HUES48 (cell line): Measurements from ENCODE around the gene NELFA.

Experiments
- H3K27ac ChIP-seq: one replicate; pipeline ENCODE4 v1.7.0; 2013; ENCODE audit warnings: low read depth, low read length, inconsistent platforms
- H3K27me3 ChIP-seq: 2 replicates; pipeline ENCODE4 v1.6.1; 2013; ENCODE audit warnings: mild to moderate bottlenecking, low read length; ENCODE audit not compliant: control insufficient read depth, insufficient read depth
- H3K36me3 ChIP-seq: 2 replicates; pipeline ENCODE4 v1.6.1; 2013; ENCODE audit warnings: low read length; ENCODE audit not compliant: control insufficient read depth, insufficient read depth
- H3K4me1 ChIP-seq: 2 replicates; pipeline ENCODE4 v1.6.1; 2013; ENCODE audit warnings: mild to moderate bottlenecking, low read length; ENCODE audit not compliant: control insufficient read depth, insufficient read depth
- H3K4me3 ChIP-seq: 2 replicates; pipeline ENCODE4 v1.5.1; 2013; ENCODE audit warnings: mild to moderate bottlenecking, low read depth, low read length
- H3K9ac ChIP-seq: 2 replicates; pipeline ENCODE4 v1.6.1; 2013; ENCODE audit warnings: mild to moderate bottlenecking, low read depth, low read length, moderate library complexity
- H3K9me3 ChIP-seq: 2 replicates; pipeline ENCODE4 v1.6.1; 2013; ENCODE audit warnings: low read length; ENCODE audit not compliant: control insufficient read depth, insufficient read depth

Gene NELFA

DNA sequence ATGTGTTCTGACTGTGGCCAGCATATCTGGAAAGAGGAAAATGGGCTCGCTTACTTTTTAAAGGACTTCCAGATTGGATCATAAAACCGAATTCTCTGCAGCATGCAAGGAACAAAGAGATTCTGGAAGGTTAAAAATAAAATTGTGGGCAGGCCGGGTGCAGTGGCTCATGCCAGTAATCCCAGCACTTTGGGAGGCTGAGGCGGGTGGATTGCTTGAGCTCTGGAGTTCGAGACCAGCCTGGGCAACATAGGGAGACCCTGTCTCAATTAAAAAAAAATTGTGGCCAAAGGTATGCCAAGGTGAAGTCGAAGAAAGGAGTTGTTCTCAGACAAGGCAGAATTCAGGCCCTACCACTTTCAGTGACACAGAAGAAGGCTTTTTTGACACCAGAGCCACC lies 37.8 kb downstream of the NELFA start:
- Histone ChIP-seq H3K9ac (no peak overlapping the region), H3K27ac (no peak overlapping the region), H3K4me1 (no peaks in the 10 kb centered on the region), H3K9me3 (no peaks in the 10 kb centered on the region), H3K27me3 (no peaks in the 10 kb centered on the region), H3K36me3 (peaks cover 74% of the 10 kb centered on the region), H3K4me3 (no peak overlapping the region)

DNA sequence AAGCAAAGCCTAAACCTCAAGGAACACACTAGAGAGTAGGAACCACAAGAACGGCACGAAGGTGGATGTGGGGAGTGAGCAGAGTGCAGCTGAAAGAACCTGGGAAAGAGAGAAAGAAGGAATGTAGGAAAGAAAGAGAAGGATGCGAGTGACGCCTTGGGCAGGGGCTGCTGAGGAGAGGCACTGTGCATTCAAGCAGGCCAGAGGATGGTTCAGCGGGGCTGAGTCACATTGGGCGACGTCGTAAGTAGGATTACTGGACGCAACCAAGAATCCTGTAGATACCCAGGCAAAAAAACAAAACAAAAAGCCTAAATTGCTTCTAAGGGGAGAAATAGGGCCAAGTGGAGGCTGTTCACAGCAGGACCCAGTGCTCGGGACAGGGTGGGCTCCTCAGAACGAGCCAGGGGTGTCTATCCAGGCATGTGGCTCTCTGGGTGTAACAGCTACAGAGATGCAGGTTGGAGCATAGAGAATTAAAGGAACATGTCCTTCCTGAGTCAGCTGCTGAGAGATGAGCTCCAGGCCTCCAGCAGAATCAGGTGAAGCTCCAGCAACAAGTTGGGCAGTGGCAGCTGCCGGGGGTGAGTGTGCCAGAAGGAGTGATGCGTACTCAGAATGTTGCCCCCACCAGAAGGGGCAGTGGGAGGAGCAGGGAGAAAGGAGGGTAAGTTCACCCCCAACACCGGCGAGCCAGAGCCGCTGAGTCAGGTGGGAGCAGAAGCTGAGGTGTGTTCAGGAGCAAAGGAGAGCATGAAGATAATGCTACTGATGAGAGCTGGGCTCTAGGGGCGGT lies 38.6 kb downstream of the NELFA start:
- Histone ChIP-seq H3K4me3 (no peak overlapping the region), H3K27ac (no peak overlapping the region), H3K27me3 (no peaks in the 10 kb centered on the region), H3K4me1 (no peaks in the 10 kb centered on the region), H3K9me3 (no peaks in the 10 kb centered on the region), H3K9ac (no peak overlapping the region), H3K36me3 (peaks cover 74% of the 10 kb centered on the region)

DNA sequence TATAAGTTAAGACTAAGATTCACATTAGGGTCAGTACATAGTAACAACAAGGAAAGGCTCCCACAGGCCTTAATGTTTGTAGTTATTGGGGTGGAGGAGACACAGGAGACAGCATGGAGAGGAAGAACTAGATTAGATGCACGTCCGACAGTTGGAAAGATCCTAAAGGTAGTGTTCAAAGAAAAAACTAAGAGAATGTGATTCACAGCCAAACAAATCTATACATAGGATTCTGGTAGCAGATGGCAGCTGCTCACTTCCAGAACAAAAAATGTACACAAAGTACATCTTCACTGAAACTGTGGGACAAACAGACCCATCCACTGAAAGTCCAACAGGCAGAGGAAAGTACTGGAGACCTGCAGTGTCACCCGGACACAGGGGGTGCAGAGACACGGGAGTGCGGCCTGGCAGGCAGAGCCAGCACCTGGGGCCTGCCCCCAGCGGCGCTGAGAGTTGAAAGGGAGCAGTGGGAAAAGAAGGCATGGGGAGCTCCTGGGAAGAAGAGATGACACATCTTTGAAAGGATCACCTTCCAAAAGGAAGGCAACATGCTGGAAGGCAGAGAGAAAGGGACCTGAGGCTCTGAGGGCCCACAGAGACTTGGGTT lies 40.0 kb downstream of the NELFA start:
- Histone ChIP-seq H3K36me3 (peaks cover 71% of the 10 kb centered on the region), H3K4me3 (no peak overlapping the region), H3K9ac (no peak overlapping the region), H3K27ac (no peak overlapping the region), H3K4me1 (0 out of 2 replicates have a peak, but pooled peaks cover 4% of the 10 kb centered on the region), H3K9me3 (no peaks in the 10 kb centered on the region), H3K27me3 (no peaks in the 10 kb centered on the region)

DNA sequence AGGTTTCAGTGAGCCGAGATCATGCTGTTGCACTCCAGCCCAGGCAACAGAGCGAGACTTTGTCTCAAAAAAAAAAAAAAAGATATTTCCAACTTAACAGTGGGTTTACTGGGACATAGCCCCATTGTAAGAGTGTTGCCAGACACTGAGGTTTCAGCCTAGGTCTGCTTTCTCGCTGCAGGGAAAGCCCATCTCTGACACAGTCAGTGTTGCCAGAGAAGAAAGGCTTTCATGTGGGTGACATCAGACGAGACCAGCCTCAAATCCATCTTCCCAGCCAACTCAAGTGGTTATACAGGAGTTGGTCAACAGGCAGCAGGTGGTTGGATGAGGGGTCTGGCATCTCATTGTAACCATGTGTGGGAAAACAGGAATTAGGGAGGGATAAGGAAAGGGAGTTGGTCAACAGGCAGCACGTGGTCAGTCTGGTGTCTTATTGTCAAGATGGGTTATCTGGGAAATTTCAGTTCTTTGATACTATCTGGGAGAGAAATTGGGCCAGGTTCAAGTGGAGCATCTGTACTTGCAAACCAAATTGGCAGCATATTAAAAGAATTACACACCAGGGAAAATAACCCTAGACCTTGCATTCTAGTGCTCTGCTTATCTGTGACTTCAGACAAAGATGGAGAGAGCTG lies 41.1 kb downstream of the NELFA start:
- Histone ChIP-seq H3K9me3 (no peaks in the 10 kb centered on the region), H3K27ac (no peak overlapping the region), H3K36me3 (peaks cover 75% of the 10 kb centered on the region), H3K4me3 (no peak overlapping the region), H3K9ac (no peak overlapping the region), H3K4me1 (0 out of 2 replicates have a peak, but pooled peaks cover 4% of the 10 kb centered on the region), H3K27me3 (no peaks in the 10 kb centered on the region)

DNA sequence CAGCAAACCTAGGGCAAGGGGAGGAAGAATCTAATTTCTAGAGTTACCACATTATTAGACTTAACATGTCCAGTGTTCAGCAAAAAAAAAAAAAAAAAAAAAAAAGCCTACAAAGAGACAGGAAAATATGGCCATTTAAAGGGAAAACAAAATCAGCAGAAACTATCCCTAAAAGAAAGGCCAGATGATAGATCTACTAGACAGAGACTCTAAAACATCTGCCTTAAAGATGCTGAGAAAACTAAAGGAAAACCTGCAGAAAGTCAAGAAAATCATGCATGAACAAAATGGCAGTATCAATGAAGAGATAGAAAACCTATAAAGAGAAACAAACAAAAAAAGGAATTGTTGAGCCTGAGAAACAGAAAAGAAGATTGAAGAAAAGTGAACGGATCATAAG lies 43.8 kb downstream of the NELFA start:
- H3K36me3 ChIP-seq = peaks cover 80% of the 10 kb centered on the region
- 0 out of 2 replicates have a peak, but pooled peaks cover 4% of the 10 kb centered on the region for H3K4me1 ChIP-seq
- H3K27me3 ChIP-seq = no peaks in the 10 kb centered on the region
- H3K9me3 ChIP-seq = no peaks in the 10 kb centered on the region
- no peak overlapping the region for H3K4me3 ChIP-seq
- no peak overlapping the region for H3K9ac ChIP-seq
- H3K27ac ChIP-seq = no peak overlapping the region

DNA sequence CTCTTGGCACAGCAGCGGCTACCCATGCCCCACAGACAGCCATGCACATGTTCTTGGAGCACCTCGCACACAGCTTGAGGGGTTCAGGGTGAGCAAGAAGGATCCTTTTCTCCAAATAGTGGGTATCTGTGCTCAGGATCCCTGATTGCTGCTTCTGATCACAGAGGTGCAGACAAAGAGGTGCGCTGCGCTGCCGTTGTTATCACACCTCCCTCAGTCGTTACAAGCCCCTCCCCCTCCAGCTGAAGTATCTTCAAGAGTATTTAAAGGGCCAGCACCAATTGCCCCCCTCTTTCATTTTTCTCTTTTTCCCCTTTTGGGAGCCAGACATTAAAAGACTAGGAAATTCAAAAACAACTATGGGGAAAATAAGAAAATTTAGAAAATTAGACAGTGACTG lies 44.3 kb downstream of the NELFA start:
- no peak overlapping the region for H3K9ac ChIP-seq
- peaks cover 80% of the 10 kb centered on the region for H3K36me3 ChIP-seq
- H3K4me3 ChIP-seq = no peak overlapping the region
- H3K4me1 ChIP-seq = 0 out of 2 replicates have a peak, but pooled peaks cover 4% of the 10 kb centered on the region
- no peaks in the 10 kb centered on the region for H3K27me3 ChIP-seq
- H3K9me3 ChIP-seq = no peaks in the 10 kb centered on the region
- no peak overlapping the region for H3K27ac ChIP-seq

DNA sequence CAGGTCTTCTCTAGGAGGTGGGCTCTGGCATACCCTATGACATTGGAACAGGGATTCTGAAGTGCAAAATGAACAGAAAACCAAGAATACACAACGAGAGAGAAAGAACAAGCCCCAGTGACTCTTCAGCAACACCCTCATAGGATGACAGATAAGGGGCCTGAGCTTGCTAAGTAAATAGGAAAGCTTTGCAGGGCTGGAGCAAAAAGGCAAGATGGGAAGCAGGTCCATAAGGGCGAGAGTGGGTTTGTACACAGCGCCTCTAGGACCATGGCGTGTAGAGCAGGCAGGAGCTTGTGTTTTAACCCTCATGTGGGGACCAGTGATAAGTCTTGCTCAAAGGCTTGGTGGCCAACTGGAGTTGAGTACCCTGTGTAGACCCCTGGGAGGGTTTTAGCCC lies 45.8 kb downstream of the NELFA start:
- 0 out of 2 replicates have a peak, but pooled peaks cover 4% of the 10 kb centered on the region for H3K4me1 ChIP-seq
- no peak overlapping the region for H3K27ac ChIP-seq
- no peaks in the 10 kb centered on the region for H3K9me3 ChIP-seq
- H3K36me3 ChIP-seq = peaks cover 83% of the 10 kb centered on the region
- H3K4me3 ChIP-seq = no peak overlapping the region
- no peaks in the 10 kb centered on the region for H3K27me3 ChIP-seq
- no peak overlapping the region for H3K9ac ChIP-seq

DNA sequence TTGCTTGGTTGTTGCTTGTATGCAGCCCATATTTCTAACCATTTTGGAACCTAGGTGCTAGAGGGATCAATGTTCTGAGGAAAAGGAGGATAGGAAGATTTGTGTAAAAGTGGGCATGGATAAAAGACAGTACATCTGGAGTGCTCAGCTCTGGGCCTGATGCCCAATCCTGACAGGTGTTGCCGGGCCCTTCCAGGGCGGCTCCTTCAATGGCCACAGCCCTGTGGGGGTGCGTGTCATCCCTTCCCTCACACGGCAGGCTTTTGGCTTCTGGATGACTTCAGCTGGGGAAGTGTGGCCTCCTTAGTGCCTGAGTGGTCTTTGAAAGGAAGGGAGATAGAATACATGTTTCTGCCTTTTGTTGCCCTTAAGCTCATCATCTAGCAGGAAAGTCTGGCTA lies 47.2 kb downstream of the NELFA start:
- Histone ChIP-seq H3K27me3 (no peaks in the 10 kb centered on the region), H3K27ac (no peak overlapping the region), H3K4me1 (0 out of 2 replicates have a peak, but pooled peaks cover 4% of the 10 kb centered on the region), H3K9ac (no peak overlapping the region), H3K4me3 (no peak overlapping the region), H3K36me3 (peaks cover 89% of the 10 kb centered on the region), H3K9me3 (no peaks in the 10 kb centered on the region)

DNA sequence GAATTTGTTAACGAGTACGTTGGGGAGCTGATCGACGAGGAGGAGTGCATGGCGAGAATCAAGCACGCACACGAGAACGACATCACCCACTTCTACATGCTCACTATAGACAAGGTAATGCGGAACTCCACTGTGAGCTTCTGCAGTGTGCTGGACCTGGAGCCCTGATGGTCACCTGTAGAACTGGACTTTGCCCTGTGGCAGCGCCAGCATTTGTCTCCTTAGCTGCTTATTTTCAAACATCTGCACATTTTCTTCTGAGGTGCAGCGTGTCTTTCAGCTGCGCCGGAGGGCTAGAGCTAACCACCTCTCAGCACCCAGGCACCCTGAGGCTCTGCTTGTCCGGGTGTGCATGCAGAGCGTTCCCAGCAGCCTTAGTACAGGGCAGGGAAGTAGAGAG lies 47.7 kb downstream of the NELFA start:
- Histone ChIP-seq H3K9ac (no peak overlapping the region), H3K4me1 (0 out of 2 replicates have a peak, but pooled peaks cover 4% of the 10 kb centered on the region), H3K9me3 (no peaks in the 10 kb centered on the region), H3K36me3 (peaks cover 94% of the 10 kb centered on the region), H3K27ac (no peak overlapping the region), H3K4me3 (no peak overlapping the region), H3K27me3 (no peaks in the 10 kb centered on the region)

DNA sequence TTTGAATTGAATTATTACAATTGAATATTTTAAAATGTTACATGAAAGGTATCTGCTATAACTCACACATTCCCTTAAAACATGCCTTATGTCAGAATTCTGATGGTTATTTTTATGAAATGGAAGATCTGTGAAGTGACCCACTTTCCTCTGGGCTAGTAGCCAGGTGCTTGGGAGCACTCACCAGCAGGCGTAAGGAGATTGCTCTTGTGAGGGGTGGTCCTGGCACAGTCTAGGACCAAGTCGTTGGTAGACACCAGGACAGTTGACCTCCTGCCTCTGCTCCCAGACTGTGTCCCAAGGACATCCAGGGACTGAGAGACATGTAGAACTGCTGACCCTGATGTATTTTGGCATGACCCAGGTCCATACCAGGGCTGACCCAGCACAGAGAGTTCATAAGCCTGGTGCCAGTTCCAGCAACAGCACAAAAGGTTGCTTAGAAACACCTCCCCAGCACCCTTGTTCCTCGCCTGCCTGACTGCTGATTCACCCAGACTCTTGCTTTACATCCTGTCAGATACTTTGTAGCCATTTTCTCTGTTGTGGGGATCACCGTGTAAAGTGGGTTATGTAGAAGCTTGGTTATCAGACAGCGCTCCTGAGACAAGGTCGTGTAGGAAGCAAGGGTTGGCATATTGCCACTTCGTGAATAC lies 48.5 kb downstream of the NELFA start:
- H3K27ac ChIP-seq = no peak overlapping the region
- H3K9me3 ChIP-seq = no peaks in the 10 kb centered on the region
- H3K4me3 ChIP-seq = no peak overlapping the region
- no peak overlapping the region for H3K9ac ChIP-seq
- 0 out of 2 replicates have a peak, but pooled peaks cover 4% of the 10 kb centered on the region for H3K4me1 ChIP-seq
- no peaks in the 10 kb centered on the region for H3K27me3 ChIP-seq
- H3K36me3 ChIP-seq = peaks cover 94% of the 10 kb centered on the region

DNA sequence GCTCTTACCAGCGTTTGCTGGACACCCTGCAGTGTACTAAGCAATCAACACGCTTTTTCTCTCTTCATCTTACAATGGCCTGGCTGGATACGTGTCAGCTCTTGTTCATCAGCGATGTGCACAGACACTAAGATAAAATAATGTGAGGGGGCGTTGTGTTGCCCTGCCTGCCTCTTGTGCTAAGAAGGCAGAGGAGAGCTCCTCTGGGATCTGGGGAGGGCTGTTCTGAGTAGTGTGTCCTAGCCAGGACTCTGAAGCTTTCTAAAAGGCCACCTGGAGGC lies 49.7 kb downstream of the NELFA start:
- Histone ChIP-seq H3K27ac (no peak overlapping the region), H3K4me3 (no peak overlapping the region), H3K9ac (no peak overlapping the region), H3K4me1 (0 out of 2 replicates have a peak, but pooled peaks cover under 1% of the 10 kb centered on the region), H3K36me3 (peaks cover 96% of the 10 kb centered on the region), H3K9me3 (no peaks in the 10 kb centered on the region), H3K27me3 (no peaks in the 10 kb centered on the region)
